Caki2 (cell line): ENCODE results near the gene CFAP99. TPM values are rescaled to one million over a fixed set of nuclear protein-coding genes. Genes with fewer than 3 reads are reported as not detected.

Source experiments
- DNase-seq: peaks from one replicate; pipeline ENCODE4 v3.0.0-alpha.2; 2015; ENCODE audit warnings: low read depth
- in situ Hi-C: cut with HindIII; loops from 2 replicates; pipeline ENCODE4 v1.10.0; 2016; ENCODE audit warnings: low sequenced_read_pairs, low pct_unique_long_range_greater_than_20kb, mixed read lengths
- total RNA-seq: library from RNA; depleted of rRNA; stranded (reverse); fragments of >200 nt; shearing (Covaris generic); gene quantifications from 2 replicates; pipeline ENCODE4 v1.2.3, GENCODE V29; 2014; ENCODE audit warnings: low replicate concordance

The CFAP99 gene
- total RNA-seq, 1 experiment from 2014 or later: not detected

DNA sequence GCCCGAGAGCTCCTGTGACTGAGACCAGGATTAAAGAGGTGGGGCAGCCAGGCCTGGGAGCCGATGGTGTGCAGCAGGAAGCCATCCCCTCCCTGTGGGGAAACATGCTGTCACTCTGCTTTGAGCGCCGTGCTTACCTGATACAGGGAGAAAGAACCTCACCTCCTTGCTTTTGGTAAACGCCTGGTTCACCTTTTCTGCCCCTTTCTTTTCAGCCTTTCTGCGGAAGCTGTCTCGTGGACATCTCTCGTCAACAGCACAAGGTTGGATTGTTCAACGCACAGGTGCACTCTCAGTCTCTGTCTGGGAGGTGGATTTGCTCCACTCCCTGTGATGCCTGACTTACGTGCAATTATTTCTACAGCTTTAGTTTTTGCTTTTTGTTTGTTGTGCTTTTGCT, 12.3 kb upstream of the CFAP99 start:
- no peak for DNase-seq
- in situ Hi-C loops: no loop called here

DNA sequence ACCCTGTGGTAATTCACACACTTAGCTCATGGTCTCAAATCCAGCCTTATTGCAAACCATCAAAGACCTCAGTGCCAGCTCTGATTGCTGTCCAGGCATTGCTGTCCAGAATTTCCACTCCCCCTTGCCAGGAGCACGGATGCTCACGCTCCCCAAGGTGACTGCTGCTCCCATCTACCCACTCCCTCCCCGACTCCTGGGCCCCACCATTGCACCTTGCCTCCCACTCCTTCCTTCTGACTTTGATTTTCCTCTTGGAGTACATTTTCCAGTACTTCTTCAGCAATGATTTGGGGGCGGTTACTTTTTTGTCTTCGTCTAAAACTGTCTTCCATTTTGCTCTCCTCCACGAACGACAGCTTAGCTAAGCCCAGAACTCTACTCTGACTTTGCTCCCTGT, 11.8 kb upstream of the CFAP99 start:
- in situ Hi-C loops: no loop called here
- no peak for DNase-seq

DNA sequence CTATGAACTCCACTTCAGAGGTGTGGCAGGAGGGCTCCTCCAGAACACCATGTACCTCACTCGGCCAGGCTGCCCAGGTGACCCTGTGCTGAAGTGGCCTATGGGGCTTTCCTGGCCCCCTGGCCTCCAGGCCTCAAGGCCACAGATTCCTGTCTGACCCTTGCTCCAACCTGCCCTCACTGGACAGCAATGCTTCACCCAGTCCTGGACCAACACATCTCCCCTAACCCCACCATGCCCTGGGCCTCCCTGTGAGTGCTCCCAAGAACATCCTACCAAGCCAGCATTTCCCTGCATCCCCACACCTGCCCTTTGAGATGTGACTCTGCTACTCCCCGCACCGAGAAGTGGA, 10.8 kb upstream of the CFAP99 start:
- no peak for DNase-seq
- in situ Hi-C loops: no loop called here

DNA sequence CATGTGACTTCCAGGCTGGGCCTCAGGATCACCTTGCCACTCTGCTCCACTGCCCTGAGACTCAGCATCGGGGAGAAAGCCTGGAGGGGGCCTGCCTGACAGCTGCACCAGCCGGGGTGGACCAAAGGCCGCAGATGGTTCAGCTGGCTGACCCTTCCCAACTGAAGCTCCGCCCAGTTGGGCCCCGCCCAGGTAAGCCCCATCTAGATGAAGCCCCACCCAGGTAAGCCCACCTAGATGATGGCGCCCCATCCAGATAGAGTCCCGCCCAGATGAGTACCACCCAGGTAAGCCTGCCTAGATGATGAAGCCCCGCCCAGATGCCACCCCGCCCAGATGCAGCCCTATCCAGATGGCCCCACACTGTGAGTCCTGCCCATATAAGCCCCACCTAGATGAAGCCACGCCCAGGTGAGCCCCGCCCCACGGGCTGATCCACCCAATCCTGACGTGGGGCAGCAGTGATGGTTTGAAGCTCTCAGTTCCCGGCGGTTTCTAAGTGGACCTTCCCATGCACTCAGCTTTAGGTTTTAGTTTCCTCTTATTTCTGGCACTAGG, 10.3 kb upstream of the CFAP99 start:
- in situ Hi-C loops: no loop called here
- DNase-seq: peak; percentile 18

DNA sequence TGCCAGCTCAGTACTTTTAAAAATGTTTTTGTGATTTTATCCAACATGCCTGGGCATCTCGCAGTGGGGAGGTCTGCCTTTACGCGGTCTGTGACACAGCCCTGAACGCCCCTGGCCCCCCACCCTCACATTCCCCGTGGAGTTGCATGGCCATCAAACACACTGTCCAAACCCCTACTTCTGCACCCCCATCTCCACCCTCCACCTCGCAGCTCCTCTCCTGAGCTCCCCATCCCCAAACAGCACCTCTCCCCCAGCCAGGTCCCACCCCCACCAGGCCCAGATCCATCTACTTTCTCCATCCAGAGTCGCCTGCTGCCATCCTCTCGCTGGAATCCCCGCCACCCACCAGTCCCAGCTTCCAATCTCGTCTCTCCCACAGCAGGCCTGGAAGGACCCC, 9.8 kb upstream of the CFAP99 start:
- no peak for DNase-seq
- in situ Hi-C loops: no loop called here

DNA sequence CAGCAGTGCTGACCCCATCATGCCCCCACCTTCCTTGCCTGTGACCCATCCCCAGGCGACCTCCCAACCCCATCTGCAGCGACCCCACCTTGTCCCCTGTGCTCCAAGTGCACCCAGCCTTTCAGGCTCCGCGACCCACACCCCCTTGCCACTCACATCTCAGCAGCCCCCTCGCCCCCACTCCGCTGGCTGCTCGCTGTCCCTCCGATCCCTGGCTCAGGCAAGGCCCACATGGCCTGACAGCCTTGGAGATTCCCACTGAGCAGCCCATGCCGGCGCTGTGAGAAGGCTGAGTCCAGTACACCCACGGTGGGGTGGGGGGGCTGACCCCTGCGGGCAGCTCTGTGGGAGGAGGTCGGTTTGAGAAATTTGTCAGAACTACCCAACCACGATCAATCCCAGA, 9.4 kb upstream of the CFAP99 start:
- in situ Hi-C loops: no loop called here
- DNase-seq: no peak

DNA sequence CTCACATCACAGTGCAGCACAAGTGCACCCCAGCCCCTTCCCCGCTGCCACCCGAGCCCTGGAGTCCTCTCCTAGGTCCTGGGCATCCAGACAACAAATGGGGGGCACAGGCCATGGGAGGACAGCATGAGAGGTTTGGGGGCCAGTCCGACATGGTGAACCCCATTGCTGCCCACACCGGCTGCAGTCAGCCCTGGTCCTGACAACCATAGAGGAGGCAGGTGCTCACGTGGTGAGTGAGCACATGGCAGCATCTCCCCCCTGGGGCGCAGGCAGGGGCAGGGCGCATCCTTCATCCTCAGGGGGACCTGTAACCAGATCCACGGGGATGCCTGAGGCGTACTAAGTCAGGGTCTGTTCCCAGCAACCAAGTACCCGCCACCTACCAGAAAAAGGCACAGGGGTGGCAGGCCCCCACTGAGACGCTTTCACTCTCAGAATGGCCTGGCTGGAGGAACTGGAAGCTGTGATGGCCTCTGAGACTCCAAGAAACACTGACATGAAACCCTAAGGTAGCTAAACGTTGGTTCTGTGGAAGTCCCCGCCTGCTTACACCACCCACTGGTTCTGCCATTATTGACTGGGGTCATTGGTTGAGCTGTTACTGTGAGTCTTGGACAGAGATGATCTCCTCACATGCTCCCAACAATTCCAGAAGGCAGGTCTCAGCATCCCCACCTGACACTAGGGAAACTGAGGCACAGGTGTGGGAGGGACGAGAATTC, 6.8 kb upstream of the CFAP99 start:
- in situ Hi-C loops: no loop called here
- no peak for DNase-seq

DNA sequence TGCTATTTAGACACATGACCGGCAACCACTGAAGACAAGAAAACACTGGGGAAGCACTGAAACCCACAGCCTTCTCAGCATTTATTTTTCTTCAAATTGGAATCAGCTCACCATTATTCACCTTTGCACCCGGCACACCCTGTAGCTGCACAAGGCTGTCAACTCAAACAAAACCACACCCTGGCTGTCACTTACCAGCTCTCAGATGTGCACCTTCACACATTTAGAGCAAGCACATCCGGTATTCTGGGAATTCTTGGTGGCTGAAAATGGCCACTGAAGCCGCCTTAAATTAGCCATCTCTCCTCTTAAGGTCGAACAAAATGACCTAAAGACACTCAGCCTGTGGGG, 6.2 kb upstream of the CFAP99 start:
- DNase-seq: no peak
- in situ Hi-C loops: no loop called here

DNA sequence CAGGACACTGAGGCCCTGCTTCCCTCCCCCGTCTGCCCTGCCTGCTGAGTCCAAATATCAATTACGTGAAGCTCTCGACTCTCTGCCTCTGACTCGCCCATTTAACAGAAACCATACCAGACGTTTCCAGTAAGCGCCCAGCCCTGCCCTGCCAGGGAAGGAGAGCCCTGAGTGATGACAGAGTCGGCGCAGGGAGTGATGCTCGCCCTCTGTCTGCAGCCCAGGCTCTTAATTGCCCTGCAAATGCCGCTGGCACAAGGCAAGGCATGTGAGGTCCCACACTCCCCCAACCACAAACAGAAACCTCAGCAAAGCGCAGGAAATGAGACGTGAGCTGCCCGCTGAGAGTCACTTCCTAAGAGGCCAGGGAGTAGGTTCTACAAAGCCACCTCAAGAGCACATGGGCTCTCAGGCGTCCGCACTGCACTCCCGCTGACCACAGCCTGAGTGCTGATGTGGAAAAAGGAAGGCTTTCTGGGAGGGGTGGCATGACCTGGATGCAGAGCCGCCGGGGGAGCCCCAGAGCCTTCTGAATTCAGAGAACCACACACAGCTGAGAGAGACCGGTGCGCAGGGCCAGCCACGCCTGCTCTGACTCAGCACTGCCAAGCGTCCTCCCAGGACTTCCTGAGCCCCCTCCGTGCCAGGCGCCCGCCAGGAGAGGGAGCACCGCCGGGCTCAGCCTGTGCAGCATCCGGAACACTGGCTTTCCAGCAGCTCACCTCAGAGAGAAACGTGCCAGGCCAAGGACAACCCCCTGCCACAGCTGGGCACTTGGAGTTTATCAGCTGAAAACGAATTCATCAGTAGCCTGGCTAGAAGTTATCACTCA, 5.7 kb upstream of the CFAP99 start:
- peak; percentile 97 for DNase-seq
- in situ Hi-C loops: no loop called here

DNA sequence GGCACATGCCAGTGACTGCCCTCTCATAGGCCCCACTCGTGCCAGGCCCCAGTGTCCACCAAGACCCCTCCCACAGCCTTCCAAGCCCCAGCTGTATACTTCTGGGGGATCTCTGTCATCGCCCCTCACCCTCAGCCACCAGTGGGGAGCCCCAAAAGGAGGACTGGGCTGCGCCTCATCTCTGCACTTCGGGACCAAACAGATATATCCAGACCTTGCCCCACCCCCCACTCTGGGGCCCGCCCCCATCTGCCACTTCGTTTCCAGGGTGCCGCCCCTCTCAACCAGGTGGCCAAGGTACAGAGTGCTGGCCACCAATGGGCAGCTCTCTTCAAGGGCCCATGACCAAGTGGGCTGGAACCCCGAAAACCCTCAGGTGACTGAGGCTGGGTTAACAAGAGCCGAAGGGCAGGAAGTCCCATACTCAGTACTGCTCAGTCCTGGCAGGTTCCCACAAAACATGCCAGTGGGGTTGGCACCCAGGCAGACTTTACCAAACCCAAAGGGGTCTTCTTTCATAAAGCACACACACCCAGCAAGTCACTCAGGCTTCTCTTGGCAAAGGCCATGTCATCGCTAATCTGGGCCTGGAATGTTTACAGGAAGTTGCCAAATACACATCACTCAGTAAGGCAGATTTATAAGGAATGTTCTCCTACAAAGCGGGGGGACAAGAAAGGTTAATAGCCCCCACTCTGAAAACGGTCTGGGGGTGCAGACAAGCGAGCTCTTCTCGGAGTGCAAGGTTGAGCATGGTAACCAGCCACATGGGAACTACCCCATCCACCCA, 4.7 kb upstream of the CFAP99 start:
- no peak for DNase-seq
- in situ Hi-C loops: no loop called here

DNA sequence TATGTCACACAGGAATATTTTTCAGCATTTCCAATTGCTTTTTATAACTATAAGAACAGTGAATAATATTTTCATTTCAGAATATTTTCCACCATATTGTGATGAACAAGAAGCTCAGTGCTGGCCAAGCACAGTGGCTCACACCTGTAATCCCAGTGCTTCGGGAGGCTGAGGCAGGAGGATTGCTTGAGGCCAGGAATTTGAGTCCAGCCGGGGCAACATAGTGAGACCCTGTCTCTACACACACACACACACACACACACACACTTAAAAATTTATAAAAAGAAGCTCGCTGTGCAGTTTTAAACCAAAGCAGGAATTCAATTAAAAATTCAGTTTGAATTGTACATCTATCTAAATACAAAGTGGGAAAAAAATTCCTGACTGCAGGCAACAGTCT, 3.5 kb upstream of the CFAP99 start:
- in situ Hi-C loops: no loop called here
- no peak for DNase-seq

DNA sequence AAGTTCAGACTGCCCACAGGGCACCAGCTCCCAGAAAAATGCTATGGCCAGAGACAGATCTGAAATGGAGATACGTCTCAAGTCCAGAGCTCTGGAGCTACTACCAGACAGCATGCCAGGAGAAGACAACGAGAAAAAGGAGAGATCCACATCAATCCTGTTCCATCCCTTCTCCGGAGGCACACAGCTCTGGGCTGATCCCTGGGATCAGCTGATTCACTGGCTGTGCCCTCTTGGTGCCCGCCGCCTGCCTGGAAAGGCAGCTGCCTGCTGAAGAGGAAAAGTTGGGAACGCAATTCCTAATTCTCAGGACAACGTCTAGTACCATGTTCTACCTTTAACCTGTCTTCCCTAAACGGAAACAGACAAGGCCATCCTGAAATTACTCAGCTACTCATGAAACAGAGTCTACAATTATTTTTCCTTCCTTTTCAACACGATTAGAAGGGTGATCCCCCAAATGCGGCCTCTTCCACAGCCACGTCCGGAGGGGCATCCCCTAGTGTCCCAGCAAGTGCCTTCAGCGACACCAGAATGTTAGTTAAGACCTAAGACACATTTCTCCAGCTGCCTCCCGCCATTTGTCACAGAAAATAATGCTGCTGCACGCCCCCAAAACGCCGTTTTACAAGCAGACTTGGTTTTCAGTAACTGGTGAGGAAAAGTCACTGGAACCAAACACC, 2.7 kb upstream of the CFAP99 start:
- no peak for DNase-seq
- in situ Hi-C loops: no loop called here

DNA sequence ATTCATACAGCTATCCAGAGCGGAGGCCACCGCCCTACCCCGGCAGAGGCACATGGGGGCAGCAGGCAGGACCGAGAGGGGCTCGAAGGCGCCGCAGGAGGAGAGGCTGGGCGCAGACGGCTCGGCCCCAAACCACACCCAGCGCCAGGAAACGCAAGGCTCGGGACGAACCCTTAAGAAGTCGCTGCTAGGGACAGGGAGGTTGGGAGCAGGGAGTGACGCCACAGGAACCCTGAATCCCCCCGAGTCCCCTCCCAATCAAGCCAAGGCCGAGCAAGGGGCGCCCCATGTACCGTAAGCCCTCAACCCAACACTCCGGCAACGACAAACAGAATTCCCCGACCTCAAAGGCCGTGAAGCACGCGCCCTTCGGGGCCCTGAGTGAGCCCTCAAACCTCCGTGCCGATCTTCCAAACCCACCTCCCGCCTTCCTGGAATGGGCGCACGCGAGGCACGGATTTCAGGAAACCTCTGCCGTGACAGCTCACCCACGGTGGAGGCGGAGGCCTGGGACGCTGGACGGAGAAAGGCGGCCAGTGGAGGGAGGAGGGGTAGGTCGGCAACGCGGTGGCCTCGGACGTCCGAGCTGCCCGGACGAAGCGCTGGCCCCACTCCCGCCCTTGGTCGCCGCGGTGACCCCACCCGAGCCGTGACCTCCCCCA, 2.1 kb upstream of the CFAP99 start:
- DNase-seq: no peak
- in situ Hi-C loops: no loop called here

DNA sequence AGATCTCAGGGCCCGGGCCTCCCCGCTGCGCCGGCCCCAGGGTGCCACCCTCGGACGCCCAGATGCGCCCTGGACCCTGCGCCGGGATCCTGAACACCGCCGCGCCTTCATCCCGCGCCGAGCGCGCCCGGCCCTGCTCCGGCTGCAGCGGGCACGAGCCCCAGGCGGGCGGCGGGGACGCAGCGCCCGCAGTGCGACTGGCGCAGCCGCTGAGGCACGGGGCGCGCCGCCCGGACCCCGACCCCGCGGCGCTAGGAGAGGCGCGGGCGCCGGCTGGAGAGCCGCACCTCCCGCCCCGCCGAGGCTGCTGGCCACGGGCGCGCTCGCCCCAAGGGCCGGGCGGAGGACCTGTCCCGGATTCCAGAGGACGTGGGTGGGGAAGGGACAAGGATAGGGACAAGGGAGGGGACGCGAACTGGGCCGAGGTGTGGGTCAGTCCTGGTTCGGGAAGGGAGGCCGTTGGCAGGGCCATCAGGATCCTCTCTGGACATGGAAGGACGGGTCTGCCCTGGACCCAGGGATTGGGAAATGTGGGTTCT, 1.5 kb upstream of the CFAP99 start:
- no peak for DNase-seq
- in situ Hi-C loops: no loop called here

DNA sequence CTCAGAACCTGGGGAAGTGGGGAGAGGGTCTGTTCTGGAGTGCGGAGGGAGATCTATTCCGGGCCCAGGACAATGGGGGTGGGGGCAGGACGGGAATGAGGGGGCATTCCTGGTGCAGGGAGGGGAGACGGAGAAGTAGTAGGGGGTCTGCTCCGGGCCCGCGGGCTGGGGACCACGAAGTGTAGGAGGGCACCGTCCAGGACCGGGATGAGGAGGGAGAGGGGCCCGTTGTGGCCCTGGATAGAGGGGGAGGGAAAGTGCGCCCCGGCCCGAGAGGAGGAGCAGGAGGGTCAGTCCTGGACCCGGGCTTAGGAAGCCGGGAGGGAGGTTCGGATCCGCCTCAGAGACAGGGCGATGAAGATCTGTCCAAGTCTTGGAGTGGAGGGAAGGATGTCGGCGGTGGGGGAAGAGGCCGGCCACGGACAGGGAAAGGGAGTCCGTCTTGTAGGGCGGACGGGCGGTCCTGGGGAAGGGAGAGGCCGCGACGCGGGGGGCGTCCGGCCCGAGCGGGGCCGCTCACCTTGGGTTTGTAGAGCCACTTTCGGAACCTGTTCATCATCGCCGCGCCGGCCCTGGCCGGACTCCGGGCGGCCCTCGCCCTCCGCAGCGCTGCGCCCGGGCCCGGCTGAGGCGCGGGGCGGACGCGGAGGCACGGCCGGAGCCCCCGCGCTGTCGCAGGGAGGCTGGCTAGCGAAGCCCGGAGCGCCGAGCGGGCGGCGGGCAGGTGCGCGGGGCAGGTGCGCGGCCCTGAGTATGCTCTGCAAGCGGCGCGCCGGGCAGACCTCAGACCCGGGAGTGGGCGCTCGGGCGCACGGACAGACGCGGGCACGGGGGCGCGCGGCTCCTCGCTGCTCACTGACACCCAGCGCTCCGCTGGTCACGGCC, 748 bp upstream of the CFAP99 start, which contains the start of gene ZFYVE28:
Gene ZFYVE28 (minus strand): TSS at position 881 of the 885 bp plus-strand sequence. CDS start 322 bp downstream, at position 559.
- DNase-seq: peak; percentile 34
- in situ Hi-C loops: no loop called here

DNA sequence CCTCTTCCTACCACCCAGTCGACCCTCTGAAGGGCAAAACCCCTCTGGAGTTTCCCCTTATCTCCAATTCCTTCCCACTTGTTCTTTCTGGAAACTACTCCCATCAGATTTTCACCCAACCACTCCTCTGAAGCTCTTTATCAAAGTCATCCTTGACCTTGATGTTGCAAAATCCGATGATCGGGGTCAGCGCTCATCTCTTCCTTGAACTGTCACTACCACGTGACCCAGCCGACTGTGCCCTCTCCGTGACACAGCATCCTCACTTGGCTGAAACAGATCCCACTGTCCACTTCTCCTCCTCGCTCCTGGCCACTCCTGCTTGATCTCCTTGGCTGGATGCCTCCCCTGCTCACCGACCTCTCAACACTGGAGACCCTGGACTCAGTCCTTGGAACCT, 1.1 kb downstream of the CFAP99 start:
- DNase-seq: no peak

DNA sequence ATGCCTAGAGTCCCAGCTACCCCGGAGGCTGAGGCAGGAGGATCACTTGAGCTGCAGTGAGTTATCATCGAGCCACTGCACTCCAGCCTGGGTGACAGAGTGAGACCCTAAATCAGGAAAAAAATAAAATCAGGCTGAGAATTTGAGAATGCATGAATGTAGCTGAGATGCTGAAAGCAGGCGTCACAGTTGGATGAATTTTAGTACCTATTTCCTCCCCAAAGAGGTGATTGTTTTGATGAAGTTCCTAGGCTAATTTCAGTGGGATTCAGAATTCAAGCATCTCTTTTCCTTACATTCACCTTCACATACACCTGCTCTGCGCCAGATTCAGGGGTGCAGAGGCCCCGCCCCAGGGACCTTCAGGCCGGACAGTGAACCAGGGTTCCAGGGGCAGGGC, 3.2 kb downstream of the CFAP99 start:
- no peak for DNase-seq
- in situ Hi-C loops: no loop called here

More for the DNA sequence above, 1.1 kb downstream of the CFAP99 start:
- in situ Hi-C loops: no loop called here
